ENCODE results near the gene PPA2. TPM values are rescaled to one million over a fixed set of nuclear protein-coding genes. Genes with fewer than 3 reads are reported as not detected.

Gene PPA2
- total and polyA plus RNA-seq, 2 donors (not counting 1 experiment from before 2014, with no cell fraction given), result 74.6 to 82.6 TPM

GRCh38 chr4:105472871-105473323 lies 965 bp downstream of the PPA2 start:
- H3K4me1 ChIP-seq (ENCODE audit: control insufficient read depth, extremely low read depth, insufficient read depth, low read length), result peaks cover 8% of the 10 kb centered on the region
- no peaks in the 10 kb centered on the region for H4K20me1 ChIP-seq (ENCODE audit: control insufficient read depth, extremely low read depth, insufficient read depth, low read length)
- peak overlapping the region; percentile 95 for H3K27ac ChIP-seq (ENCODE audit: insufficient read depth, low read length)
- peak; percentile 45 to 51 for DNase-seq (ENCODE audit: low read depth in 2 of 2)
- H3K4me2 ChIP-seq (ENCODE audit: extremely low read depth, insufficient read depth, low read length), result peak overlapping the region; percentile 87
- peaks cover 41% of the 10 kb centered on the region for H3K79me2 ChIP-seq (ENCODE audit: control insufficient read depth, insufficient read depth, low read length)
- H3K27me3 ChIP-seq (ENCODE audit: control insufficient read depth, insufficient read depth, low read length), result no peaks in the 10 kb centered on the region
- no peaks in the 10 kb centered on the region for H3K36me3 ChIP-seq (ENCODE audit: control insufficient read depth, insufficient read depth, low read length)
- peak overlapping the region; percentile 96 for H3K9ac ChIP-seq (ENCODE audit: insufficient read depth, low read length)
- no peaks in the 10 kb centered on the region for H3K9me3 ChIP-seq (ENCODE audit: control insufficient read depth, insufficient read depth, low read depth, low read length)
- TF ChIP-seq, protein P1, sequence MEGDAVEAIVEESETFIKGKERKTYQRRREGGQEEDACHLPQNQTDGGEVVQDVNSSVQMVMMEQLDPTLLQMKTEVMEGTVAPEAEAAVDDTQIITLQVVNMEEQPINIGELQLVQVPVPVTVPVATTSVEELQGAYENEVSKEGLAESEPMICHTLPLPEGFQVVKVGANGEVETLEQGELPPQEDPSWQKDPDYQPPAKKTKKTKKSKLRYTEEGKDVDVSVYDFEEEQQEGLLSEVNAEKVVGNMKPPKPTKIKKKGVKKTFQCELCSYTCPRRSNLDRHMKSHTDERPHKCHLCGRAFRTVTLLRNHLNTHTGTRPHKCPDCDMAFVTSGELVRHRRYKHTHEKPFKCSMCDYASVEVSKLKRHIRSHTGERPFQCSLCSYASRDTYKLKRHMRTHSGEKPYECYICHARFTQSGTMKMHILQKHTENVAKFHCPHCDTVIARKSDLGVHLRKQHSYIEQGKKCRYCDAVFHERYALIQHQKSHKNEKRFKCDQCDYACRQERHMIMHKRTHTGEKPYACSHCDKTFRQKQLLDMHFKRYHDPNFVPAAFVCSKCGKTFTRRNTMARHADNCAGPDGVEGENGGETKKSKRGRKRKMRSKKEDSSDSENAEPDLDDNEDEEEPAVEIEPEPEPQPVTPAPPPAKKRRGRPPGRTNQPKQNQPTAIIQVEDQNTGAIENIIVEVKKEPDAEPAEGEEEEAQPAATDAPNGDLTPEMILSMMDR (conservative IDR thresholded peaks at IDR 0.05 in 1 of 2, IDR thresholded peaks at IDR 0.05 in 1 of 2; ENCODE audit: low read depth in 1 of 2, low read length in 2 of 2), result no peak
- TF ChIP-seq EZH2 (IDR thresholded peaks at IDR 0.05; ENCODE audit: low read length, missing control alignments), result no peak
- H3K4me3 ChIP-seq (replicated peaks in 1 of 4; ENCODE audit: control extremely low read depth in 1 of 4, insufficient read depth in 1 of 4, low read depth in 3 of 4, low read length in 4 of 4), result peak overlapping the region; percentile 71 to 93 (median 85)
- H2AFZ ChIP-seq (ENCODE audit: low read length), result peak overlapping the region; percentile 91

GRCh38 chr4:105471566-105472176 lies 2.2 kb downstream of the PPA2 start:
- TF ChIP-seq, protein P1 (conservative IDR thresholded peaks at IDR 0.05 in 1 of 2, IDR thresholded peaks at IDR 0.05 in 1 of 2; ENCODE audit: low read depth in 1 of 2, low read length in 2 of 2), result peak; percentile 71 to 72
- TF ChIP-seq EZH2 (IDR thresholded peaks at IDR 0.05; ENCODE audit: low read length, missing control alignments), result no peak
- H3K79me2 ChIP-seq (ENCODE audit: control insufficient read depth, insufficient read depth, low read length), result peaks cover 47% of the 10 kb centered on the region
- no peaks in the 10 kb centered on the region for H4K20me1 ChIP-seq (ENCODE audit: control insufficient read depth, extremely low read depth, insufficient read depth, low read length)
- peak overlapping the region; percentile 87 for H3K4me2 ChIP-seq (ENCODE audit: extremely low read depth, insufficient read depth, low read length)
- peaks cover 8% of the 10 kb centered on the region for H3K4me1 ChIP-seq (ENCODE audit: control insufficient read depth, extremely low read depth, insufficient read depth, low read length)
- H3K27ac ChIP-seq (ENCODE audit: insufficient read depth, low read length), result no peak overlapping the region
- no peaks in the 10 kb centered on the region for H3K27me3 ChIP-seq (ENCODE audit: control insufficient read depth, insufficient read depth, low read length)
- no peaks in the 10 kb centered on the region for H3K36me3 ChIP-seq (ENCODE audit: control insufficient read depth, insufficient read depth, low read length)
- H3K9ac ChIP-seq (ENCODE audit: insufficient read depth, low read length), result no peak overlapping the region
- no peaks in the 10 kb centered on the region for H3K9me3 ChIP-seq (ENCODE audit: control insufficient read depth, insufficient read depth, low read depth, low read length)
- peak overlapping the region; percentile 3 for H2AFZ ChIP-seq (ENCODE audit: low read length)
- peak; percentile 69 to 83 for DNase-seq (ENCODE audit: low read depth in 2 of 2)
- peak overlapping the region; percentile 25 to 93 (median 62) for H3K4me3 ChIP-seq (replicated peaks in 1 of 4; ENCODE audit: control extremely low read depth in 1 of 4, insufficient read depth in 1 of 4, low read depth in 3 of 4, low read length in 4 of 4)

DNA sequence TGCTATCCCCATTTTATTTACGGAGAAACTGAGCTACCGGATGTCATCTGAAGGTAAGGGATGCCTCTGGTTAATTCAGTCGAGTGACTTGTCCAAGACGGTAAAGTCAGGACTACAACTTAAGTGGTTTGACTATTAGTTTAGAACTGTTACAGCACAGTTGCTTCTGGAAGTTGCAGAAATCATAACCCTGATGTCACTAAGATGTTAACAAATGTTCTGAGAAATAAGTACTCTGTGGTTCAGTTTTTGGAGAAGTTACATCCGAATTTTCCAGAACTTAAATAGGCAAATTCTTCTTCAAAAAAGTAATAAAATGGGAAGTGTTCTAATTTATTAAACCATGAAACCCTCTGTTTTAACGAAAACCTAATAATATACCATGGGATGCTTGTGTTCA lies 3.1 kb downstream of the PPA2 start:
- H3K4me2 ChIP-seq (ENCODE audit: extremely low read depth, insufficient read depth, low read length), result no peak overlapping the region
- peaks cover 49% of the 10 kb centered on the region for H3K79me2 ChIP-seq (ENCODE audit: control insufficient read depth, insufficient read depth, low read length)
- no peak overlapping the region for H2AFZ ChIP-seq (ENCODE audit: low read length)

More for the DNA sequence above, 3.1 kb downstream of the PPA2 start:
- Histone ChIP-seq H3K9ac (ENCODE audit: insufficient read depth, low read length) (no peak overlapping the region), H3K27ac (ENCODE audit: insufficient read depth, low read length) (no peak overlapping the region), H3K4me1 (ENCODE audit: control insufficient read depth, extremely low read depth, insufficient read depth, low read length) (peaks cover 8% of the 10 kb centered on the region), H3K4me3 (replicated peaks in 1 of 4; ENCODE audit: control extremely low read depth in 1 of 4, insufficient read depth in 1 of 4, low read depth in 3 of 4, low read length in 4 of 4) (no peak overlapping the region), H3K27me3 (ENCODE audit: control insufficient read depth, insufficient read depth, low read length) (no peaks in the 10 kb centered on the region), H4K20me1 (ENCODE audit: control insufficient read depth, extremely low read depth, insufficient read depth, low read length) (no peaks in the 10 kb centered on the region), H3K9me3 (ENCODE audit: control insufficient read depth, insufficient read depth, low read depth, low read length) (no peaks in the 10 kb centered on the region), H3K36me3 (ENCODE audit: control insufficient read depth, insufficient read depth, low read length) (no peaks in the 10 kb centered on the region)
- no peak for DNase-seq (ENCODE audit: low read depth in 2 of 2)
- TF ChIP-seq, protein P1 (conservative IDR thresholded peaks at IDR 0.05 in 1 of 2, IDR thresholded peaks at IDR 0.05 in 1 of 2; ENCODE audit: low read depth in 1 of 2, low read length in 2 of 2), result no peak
- TF ChIP-seq EZH2 (IDR thresholded peaks at IDR 0.05; ENCODE audit: low read length, missing control alignments), result no peak

All from fibroblast of lung (primary cell).